NCI-H524 (cell line): ENCODE data around the gene KLF13.
A peak's percentile ranks its signal among the peaks of the same experiment; 100 is the strongest.
"Not testable (repeated sequence)": the region's sequence is repeated elsewhere in the genome, so short reads cannot be mapped to it uniquely, and the experiment has no call there.

ENCODE experiments used
- DNase-seq, 2 experiments: peaks; one replicate each; lab custom pipeline; 2025; lab: John Stamatoyannopoulos, UW

KLF13 gene

DNA sequence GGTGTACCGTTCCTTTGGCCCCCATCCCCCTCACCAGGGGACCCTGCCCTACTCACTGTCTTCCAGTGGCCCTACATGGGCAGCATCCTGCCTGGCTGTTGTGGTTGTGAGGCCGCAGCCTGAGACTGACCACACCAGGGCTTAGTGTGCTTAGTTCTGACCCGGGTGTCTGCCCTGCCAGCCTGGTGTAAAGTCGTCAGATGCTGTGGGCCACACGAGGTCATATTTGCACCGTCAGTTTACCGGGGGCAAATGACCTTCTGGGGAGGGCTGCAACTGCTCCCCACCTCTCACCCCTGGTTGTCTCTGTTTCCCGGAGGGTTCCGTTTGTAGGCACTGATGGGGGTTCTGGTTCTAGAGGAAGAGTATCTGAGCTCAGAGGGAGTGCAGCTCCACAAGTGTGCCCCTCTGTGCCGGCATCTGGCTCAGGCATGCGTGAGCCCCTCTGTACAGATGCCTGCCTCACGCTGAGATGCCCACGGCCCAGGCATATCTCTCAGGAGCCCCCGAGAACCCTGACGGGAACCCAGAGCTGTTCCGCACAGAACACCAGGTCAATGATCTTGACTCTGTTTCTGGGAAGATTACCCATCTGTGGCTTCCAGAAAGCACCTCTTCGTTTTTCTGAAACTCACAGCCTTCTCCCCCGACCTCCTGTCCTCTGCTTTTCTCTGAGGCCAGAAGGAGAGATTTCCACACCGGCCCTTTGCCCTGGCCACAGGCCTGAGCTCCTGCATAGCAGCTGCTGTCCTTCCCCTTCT is 19.2 kb downstream of the KLF13 start:
- no peak for DNase-seq

DNA sequence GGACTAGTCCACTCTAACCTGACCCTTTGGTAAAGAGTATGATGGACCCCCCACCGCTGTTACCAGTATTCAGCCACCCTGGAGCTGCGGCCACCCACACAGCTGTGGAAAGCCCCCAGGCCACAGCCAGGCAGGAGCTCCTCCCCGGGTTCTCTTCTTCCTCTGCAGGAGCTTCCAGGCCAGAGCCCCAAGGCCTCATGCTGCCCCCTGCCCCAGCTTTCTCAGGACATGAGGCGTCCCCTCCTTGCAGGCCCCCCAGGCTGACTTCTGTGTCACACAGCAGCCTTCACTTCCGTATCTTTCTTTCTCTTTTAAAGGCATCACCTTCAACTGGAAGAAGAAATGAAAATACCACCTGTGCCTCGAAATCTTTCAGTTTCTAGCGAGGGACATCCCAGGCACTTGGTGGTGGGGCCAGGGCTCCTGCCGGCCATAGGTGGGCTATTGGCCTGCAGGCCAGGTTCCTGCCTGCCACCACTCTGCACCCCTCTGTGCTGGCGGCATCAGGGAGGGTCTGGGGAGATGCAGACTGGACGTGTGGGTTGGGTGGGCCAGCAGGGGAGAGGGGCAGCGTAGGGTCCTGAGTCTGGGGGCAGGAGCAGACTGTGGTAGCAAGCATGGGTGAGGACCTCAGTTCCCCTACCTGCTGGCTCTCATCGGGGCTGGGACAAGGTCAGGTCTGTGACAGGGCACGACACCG is 19.9 kb downstream of the KLF13 start:
- DNase-seq: no peak

DNA sequence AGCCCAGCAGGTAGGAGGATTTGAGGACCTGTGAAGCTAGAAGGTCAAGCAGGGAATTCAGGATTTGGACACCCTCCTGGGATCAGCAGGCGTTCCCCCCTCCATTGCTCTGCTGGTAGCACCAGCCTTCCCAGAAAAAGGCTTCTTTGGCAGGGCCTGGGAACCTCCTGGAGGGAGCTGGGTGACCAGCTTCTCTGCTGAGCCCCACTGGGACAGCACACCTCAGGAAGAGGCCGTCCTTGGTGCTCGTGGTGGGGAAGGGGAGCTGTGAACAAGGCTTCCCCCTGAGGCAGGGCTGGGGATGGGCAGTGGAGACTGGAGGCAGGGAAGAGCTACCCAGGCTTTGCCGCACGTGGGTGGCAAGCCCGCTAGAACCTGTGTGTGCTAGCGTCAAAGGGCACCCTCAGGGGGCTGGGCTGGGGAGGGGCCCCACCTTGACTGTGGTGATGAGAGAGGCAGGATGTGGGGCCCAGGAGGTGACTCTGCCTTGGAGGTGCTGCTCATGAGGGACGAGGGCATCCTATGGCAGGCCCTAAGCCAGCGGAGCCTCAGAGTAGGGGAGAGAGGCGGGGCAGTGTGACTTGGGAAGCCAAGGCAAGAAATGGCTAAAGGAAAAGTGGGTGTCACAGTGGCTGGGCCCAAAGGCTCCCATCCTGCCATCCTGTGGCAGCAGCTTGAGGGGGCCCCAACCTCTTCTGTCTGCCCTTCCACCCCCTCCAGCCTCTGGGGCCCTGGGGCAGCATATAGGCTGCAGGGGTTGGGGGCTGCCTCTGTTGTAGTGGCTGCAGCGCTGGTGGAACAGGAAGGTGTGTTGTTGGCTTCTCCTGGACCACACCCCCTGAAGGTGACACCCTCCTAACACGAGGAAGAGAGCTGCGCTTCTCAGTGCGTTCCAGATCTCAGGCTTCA is 20.7 kb downstream of the KLF13 start:
- DNase-seq: no peak

DNA sequence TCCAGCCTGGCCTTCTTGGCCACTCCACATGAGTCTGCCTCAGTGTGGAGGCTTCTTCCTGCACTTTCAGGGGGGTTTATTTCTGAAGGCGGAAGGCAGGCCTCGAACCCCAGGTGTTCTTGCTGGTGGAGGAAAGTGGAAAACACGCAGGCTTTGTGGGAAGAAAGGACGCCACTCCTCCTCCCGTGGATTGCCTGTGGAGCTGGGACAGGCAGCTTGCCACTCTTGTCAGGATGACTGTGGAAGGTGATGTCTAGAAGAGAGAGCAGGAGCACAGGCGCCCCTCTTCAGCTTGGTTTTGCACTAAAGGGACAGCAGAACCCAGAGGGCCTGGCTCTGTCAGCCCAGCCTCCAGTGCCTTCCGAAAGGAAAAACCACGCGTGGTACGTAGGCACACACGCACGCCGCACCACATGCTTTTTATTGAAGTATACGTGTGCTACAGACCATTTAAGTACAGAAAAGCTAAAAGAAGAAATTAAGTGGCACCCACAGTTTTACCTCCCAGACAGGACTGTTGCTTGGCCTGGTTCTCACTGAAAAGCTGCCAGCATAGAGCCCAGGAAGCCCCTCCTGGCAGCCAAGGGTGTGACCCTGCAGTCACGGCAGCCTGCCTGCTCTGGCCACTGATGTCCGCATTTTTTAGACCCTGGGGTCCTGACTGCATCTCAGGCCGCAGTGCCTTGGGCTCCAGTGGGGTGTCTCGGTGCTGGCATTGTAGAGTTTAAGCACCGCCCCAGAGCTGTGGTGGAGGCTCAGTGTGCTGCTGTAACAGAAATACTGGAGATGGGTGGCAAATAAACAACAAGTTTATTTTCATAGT is 21.6 kb downstream of the KLF13 start:
- DNase-seq: no peak

DNA sequence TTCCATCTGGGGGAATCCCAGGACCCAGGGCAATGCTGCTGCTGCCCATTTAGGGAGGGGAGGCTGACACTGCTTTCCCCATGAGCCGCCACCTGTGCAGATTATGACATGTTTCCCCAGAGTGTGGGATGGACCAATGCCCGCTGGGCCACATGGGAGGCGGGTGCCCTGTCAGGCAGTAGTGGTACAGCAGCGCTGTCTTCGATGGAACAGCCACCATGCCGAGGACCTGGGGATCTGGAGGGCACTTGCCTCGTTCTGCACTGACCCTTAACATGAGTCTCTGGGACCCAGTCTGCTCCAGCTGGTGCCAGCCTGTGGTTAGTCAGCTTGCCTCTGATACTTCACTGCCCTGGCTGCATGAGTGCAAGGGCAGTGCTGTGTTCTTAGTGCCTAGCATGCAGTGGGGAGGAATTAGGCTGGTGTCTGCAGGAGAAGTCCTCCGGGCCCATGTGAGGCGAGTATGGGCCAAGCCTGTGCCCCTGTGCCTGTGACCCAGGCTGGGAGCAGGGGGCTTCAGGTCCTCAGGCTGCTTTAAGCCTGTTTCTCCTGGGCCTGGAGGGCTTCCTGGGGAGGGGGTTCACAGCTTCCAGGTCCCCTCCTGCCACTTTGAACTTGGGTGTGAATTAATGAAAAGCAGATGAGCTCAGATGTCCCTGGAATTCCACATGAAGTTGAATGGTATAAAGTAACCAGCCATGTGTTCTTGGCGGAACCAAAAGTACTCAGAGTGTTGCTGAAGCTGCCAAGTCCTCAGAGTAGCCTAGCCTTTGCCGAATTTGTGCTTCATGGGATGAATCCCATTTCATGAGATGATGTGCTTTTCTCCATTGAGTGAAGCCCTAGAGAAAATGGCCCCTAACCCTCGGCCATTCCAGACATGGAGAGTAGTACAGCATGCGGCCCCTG is 22.9 kb downstream of the KLF13 start:
- no peak for DNase-seq

DNA sequence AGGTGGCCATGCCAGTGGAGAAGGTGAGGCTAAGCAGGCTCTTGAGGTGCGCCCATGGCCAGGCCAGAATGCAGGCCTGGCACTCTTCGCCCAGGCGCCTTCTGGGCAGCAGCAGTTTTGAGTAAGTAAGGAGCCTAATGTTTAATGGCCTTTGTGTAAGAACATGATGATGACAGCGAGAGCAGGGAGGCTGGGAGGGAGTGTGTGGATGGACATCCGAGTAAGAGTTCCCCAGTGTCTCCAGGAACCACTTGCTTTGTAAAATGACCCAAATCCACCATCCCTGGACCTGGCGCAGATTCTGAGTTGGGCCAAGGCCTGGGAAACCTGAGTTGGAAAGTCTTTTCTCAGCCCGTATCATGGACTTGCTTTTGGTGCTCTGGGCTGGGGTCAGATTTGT is 24.1 kb downstream of the KLF13 start:
- DNase-seq: no peak

DNA sequence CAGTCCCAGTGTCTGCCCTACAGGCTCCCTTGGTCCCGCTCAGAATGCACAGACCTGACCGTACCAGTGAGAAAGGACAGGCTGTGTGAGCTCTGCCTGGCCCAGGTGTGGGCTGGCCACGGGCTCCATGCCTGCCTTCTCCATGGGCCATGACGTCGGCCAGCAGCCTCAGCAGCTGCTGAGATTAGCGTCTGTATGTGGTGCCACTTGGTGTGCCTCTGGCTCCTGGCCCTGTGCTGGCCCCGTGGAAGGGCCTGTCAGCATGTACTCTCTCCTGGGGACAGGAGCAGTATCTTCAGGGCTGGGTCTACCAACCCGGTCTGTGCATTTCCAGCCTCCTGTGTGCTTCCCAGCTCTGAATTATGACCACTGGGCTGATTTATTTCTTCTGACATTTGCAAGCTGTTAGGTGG is 25.7 kb downstream of the KLF13 start:
- peak; percentile 33 to 76 for DNase-seq

DNA sequence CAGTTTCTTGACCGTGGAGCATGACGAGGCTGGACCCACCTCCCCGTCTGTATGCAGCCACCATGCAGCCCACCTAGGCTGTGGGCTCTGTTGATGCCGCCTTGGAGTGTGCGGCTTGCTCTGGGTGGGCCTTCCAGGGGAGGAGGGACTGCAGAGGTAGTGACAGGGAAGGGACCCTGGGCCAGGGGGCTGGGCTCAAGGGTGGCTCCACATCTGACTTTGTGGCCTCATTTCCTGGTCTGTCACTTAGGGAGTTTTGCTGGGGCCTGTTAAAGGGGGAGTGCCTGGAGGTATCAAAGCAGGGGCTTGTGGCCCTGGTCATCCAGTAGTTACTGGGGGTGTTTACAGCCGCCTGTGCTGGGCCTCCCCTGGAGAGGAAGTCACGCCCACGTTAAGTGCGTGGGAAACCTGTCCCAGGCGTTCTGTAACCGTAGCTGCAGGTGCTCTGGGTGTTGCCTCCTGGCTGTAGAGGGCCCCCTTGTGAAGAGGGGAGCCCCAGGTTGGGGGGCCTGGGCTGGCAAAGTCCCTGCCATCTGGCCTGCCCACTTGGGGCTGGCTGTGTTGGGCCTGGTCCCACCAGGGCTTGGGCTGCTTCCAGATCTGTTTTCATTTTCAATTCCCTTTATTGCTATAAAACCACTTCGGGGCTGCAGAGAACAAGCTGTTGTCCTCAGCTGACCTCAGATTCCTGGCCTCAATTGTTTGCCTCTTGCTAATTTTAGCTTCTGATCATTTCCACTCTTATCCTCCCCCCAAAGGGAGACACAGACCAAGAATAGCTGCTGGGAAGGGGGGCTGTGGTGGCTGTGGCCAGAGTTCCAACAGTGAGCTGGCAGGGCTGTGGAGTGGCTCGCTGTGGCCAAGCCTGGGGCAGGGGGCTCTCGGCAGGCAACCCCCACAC is 26.5 kb downstream of the KLF13 start:
- DNase-seq: peak; percentile 70 to 91

DNA sequence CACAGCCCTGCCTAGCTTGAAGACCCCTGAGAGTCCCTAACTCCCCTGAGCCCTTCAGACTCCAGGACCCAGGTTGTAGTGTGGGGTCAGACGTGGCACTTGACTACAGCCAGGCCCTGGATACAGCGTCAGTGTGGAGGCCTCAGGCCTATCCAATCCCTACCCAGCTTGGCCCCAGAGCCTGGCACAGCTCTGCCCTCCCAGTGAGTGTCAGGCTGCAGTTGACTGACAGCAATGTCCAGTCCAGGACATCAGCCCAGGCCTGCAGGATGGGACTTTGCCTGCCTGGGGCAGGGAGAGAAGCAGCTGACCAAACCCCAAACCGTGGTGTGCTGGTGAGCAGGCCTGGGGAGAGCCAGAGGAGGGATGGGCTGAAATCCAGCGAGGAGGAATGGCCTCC is 27.3 kb downstream of the KLF13 start:
- no peak for DNase-seq

DNA sequence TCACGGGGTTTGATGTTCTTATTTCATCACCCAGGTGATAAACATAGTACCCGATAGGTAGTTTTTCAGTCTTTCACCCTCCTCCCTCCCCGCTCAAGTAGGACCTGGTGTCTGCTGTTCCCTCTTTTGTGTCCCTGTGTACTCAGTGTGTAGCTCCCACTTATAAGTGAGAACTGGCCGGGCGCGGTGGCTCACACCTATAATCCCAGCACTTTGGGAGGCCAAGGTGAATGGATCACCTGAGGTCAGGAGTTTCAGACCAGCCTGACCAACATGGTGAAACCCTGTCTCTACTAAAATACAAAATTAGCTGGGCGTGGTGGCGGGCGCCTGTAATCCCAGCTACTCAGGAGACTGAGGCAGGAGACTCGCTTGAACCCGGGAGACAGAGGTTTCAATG is 29.5 kb downstream of the KLF13 start:
- DNase-seq: not testable (repeated sequence)

DNA sequence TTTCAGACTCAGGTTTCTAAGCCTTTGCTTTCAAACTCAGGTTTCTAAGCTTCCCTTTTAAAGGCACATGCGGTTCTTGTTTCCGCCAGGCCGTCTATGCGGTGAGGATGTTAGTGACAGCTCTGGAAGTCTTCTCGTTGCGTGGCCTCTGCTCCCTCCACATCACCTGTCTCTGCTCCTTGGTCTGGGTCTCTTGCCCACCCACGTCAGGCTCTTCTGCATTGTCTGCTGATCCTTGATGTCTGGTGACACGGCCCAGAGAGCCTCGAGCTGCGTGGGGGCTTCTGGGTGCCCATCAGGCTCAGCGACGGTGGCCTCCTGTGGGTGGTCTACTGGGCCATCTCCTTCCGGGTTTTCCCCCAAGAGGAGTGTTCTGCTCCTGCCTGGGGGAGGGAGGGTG is 30.5 kb downstream of the KLF13 start:
- DNase-seq: no peak

DNA sequence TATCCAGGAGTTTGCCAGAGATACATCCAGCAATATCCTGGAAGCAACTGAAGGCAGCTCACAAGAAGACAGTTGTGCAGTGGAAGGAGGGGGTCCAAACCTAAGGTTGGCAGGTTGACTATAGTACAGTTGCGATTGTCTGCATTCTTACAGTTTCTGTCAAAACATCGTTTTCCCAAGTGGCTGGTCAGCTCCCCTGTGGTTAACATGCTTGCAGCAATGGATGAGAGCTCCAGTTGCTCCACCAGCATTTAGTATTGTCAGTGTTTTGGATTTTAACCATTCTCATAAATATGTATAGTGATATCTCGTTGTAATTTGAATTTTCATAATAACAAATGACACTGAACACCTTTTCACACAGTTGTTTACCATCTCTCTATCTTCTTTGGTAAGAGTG is 31.5 kb downstream of the KLF13 start:
- no peak for DNase-seq

DNA sequence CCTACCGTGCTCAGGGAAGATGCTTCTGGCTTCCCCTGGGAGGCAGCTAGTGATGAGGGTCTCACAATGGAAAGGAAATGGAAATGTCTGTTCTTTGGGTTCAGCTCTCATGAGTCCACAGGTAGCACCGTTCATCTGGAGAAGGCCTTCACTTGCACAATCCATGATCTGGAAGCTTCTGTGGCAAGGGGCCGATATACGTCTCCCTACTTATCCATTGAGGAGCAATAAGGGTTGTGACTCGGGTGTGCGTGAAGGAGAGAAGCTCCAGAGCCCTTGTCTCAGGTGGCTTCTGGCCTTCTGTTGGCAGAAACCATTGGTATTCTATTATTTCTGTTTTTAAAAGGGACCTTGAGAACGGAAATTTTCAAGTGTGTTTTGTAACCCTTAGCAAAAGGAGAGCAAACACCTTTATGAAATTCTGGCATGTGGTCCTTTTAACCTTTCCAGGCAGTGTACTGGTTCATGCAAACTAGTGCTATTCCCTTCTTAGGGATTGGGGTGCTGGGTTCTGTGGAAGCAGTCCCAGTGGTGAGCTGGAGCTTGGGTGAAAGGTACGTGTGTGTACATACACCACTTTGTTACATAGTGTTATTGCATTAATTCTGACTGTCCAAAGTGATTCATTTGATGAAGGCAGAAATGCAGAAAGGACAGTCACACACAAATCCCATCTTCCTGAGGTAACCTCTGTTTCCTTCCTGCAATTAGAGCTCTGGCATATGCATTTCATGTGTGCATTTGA is 32.5 kb downstream of the KLF13 start:
- no peak for DNase-seq

DNA sequence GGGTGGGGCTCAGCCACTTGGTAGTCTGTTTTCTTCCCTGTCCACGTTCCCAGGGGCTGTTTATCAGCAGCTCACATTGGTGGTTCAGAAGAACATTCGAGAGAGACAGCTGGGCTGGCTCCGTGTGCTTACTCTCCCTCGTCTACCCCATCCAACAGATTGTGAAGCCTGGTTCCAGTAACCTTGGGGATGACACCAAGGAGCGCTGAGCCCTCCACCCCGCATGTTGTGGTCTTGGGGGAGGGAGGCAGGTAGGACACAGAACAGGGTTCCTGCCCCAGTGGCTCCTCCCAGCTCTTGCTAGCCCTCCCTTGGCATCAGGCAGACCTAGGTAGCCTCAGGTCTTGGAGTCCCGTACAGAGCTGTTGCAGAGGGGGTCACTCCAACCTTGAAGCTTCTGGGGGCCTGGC is 33.1 kb downstream of the KLF13 start:
- DNase-seq: peak in 1 of 2 experiments; percentile 28

DNA sequence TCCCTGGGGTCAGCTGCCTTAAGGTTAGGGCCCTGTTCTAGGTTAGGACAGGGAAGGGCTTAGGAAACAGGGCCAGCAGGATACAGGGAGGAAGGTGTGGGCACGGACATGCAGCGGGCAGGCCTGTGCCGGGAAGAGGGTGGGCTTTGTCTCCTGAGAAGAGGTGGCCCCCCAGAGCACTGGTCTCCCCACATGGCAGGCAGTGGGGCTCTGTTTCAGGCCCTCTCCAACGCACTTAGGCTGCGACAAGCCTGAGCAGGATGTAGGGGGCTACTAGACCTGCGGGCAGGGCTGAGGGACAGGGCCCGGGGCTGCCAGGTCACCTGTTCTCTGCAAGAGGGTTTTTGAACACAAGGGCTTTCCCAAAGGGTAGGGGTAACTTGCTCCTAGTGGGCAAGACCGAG is 33.5 kb downstream of the KLF13 start:
- no peak for DNase-seq

DNA sequence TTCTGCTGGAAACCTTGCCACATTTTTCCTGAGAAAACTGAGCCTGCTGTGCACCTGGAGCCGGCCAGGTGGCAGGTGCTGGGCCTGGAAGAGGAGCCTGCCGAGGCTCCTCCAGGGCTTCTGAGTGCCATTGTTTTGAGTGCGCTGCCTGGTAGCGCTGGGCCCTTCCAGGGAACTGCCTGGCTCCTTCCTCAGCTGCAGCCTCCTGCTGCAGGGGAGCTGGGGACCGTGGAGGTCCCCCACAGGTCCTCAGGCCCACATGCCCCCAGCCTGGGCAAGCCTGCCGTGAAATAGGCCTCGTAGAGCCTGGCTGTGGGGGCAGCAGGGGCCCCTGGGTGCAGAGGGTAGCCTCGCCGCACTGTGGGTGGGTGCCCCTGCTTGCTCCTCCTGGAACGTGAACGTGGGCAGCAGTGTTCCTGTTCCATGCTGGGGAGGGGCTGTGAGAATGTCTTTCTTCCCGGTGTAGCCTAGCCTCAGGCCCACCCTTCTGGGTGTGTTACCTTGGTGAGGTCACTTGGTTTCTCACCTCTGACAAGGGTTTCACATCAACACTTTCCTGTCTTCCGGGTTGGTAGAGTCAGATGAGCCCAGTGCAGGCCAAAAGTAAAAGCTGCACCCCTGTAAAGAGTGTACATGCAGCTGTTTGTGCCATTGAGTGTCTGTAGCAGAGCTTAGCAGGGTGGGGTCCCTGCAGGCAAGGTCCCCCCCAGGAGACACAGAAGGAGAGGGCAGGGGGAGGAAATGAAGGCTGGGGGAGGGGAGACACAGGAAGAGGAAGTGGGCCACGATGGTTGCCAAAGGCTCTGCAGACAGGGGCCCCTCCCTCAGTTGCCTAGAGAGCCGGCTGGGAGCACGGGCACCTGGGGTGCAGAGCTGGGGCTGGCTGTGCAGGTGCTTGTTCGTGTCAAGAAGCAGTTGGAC is 34.5 kb downstream of the KLF13 start:
- peak in 1 of 2 experiments; percentile 33 for DNase-seq

DNA sequence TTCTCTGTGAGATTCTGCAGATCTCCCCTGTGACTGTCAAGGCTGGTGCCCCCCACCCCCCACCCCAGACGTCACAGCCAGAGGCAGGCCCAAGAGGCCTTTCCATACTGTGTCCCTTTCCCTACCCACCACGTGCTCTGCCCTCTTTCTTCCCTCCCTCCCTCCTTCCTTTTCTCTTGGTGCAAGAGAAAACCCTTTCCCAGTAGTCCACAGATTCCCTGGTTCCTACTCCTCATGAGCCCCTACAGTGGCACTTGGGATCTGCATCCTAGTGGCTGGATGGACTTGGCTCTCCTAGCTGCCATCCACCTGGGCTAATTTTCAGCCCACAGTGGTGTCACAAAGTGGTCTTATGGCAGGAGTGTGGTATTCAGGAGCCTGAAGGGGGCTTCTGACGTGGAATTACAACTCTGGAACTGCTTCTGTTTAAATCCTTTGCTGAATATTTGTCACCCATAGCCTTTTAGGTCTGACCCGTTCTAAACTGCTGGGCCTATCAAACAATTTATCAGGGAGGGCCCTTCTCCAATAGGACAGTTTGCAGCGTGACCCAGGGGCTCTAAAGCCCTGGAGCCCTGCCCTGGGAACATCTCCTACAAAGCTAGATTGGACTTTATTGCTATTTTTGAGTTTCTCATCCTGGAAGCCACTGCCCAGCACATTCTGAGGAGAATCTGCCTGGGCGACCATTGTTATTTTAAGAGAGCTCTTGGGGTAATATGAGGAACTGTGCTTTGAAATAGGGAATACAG is 35.3 kb downstream of the KLF13 start:
- DNase-seq: peak in 1 of 2 experiments; percentile 50
